Activated T-helper 9 cell treated with anti-CD3 and anti-CD28 coated beads, Interleukin-2, amount 50 U/mL, for 16 hours (primary cell): ENCODE data around the gene SLC43A1.

ENCODE experiments used
- DNase-seq: peaks from one replicate; pipeline ENCODE4 v3.0.0-alpha.2; 2020; ENCODE audit warnings: low read depth

Gene SLC43A1

DNA sequence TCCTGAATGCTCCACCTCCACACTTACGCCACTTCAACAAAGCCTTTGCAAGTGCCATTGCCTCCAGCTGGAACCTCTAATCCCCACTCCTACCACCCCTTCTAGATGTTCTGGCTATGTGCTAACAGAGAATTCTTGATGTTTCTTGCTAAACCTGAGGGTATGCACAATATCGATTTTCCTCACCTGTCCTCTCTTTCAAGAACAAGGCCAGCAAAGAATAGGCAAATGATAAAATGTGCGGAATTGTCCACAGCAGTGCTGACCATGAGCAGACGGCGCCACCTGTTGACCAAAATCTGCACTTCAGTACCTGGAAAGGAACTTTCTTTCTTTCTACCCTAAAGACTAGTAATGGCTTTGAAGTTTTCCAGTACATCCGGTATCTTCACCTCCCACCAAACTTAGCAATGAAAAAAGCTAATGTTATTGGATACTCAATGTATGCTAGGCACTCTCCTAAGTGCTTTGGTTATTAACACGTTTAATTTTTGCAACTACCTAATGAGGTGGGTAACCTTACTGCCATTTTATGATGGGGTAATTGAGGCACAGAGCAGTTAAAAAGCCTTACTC lies 11.6 kb upstream of the SLC43A1 start:
- peak; percentile 52 for DNase-seq

- no peak for DNase-seq
Measured at GRCh38 chr11:57523419-57523818, 7.9 kb upstream of the SLC43A1 start.

DNA sequence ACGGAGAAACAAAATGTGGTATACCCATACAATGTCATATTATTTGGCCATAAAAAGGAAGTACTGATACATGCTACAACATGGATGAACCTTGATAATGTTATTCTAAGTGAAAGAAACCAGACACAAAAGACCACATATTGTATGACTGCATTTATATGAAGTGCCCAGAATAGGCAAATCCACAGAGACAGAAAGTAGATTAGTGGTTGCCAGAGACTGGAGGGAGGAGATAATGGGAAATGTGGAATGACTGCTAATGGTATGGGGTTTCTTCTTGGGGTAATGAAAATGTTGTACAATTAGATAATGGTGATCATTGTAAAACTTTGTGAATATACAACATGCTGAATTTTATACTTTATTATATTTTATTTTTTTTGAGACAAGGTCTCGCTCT lies 5.6 kb upstream of the SLC43A1 start:
- no peak for DNase-seq

GRCh38 chr11:57516061-57516443 lies 550 bp upstream of the SLC43A1 start:
- DNase-seq, result no peak

- DNase-seq, result peak; percentile 30
Measured at GRCh38 chr11:57514538-57515331, 767 bp downstream of the SLC43A1 start.

DNA sequence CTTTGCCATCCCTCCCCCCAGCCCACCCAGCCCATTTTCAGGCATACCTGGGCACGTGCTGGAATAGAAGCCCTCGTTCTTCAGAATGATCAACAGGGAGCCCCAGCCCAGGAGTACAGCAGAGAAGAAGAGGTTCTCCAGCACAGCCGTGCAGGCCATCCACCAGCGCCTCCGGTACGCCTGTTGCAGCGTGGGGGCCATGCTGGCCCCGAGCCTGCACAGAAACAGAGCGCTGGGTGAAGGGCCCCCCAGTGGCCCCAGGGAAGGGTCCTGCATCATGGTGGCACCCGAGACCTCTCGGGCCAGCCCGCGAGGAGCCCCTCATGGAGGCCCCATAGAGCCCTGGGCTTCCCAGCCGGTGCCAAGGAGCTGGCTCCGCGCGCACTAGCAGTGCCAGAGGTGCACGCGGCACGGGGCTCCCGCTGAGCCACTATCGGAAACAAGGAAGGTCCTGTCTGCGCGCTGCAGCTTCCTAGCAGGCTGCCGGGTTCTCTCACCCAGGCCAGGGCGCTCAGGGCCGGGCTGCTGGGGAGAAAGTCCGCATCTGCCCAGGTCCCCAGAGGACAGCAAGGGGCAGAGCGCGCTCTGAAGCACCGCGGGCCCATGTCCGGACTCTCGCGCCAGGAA lies 1.5 kb downstream of the SLC43A1 start:
- no peak for DNase-seq

GRCh38 chr11:57513452-57513795 lies 2.1 kb downstream of the SLC43A1 start:
- no peak for DNase-seq

- DNase-seq, result no peak
Measured at GRCh38 chr11:57512646-57513451, 2.7 kb downstream of the SLC43A1 start.

GRCh38 chr11:57511741-57512430 lies 3.6 kb downstream of the SLC43A1 start:
- DNase-seq, result no peak

- DNase-seq, result no peak
Measured at GRCh38 chr11:57508341-57509170, 6.9 kb downstream of the SLC43A1 start.

GRCh38 chr11:57506522-57506921 lies 9.0 kb downstream of the SLC43A1 start:
- no peak for DNase-seq

DNA sequence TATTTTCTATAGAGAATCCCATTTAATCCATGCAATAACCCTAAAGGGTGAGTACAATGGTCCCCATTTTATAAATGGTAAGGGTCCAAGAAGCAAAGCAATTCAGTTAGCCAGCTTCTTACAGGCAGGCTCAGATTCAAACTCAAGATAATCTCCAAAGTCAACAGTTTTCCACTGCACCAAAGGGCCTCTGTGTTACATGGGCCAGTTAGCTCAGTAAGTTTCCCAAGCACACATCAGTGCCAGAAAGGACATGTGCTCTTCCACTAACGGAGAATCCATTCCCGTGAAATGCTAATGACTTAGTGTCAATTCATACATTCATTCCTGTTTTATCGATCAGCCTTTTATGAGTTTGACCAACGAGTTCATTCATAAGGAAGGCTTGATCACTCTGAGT lies 11.0 kb downstream of the SLC43A1 start:
- DNase-seq, result no peak

DNA sequence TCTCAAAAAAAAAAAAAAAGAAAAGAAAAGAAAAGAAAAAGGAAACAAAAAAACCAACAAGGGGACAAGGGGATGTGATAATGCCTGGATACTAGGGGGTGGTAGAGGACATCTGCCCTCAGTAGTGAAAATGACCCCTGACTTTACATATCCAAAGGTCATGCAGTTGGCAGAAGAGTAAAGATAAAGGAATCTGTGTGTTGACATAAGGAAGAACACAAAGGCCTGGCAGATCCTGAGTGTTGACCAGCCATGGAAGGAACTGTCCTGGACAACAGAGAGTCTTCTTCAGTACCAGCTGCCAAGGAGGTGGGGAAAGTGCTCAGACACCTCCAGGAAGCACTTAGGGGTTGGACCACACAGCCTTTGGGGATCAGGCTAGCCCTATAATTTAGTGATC lies 12.6 kb downstream of the SLC43A1 start:
- DNase-seq, result no peak

DNA sequence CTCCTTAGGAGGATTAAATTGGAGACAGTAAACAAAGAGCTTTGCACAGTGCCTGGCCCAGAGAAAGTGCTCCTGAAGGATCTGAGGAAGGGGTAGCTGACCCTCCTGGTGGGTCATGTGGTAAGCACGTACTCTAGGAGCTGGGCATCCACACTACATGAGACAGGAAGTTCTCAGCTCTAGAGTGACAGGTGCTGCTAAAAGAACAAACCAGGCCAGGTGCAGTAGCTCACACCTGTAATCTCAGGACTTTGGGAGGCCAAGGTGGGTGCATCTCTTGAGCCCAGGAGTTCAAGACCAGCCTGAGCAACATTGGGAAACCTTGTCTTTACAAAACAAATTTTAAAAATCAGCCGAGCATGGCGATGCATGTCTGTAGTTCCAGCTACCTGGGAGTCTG lies 13.1 kb downstream of the SLC43A1 start:
- no peak for DNase-seq

DNA sequence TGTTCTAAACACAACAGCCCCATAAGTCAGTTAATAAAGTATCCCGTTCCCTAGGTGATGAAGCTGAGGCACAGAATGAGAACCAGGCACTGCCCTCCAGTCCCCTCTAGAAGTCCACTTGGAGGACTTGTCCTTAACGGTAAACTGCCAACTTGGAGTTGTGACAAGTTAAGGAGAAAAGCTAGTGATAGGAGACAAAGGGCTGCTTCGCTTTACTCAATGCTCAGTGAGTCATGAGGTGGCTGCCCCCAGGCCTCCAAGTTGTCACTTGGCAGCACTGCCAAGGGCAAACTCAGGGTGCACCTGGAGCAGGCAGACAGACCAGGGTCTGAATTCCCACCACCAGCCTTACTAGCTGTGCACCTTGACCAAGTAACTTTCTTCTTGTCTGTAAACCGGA lies 13.5 kb downstream of the SLC43A1 start:
- no peak for DNase-seq

- DNase-seq, result no peak
Measured at GRCh38 chr11:57500926-57501325, 14.6 kb downstream of the SLC43A1 start.

- DNase-seq, result no peak
Measured at GRCh38 chr11:57500515-57500914, 15.0 kb downstream of the SLC43A1 start.

- no peak for DNase-seq
Measured at GRCh38 chr11:57499983-57500461, 15.5 kb downstream of the SLC43A1 start.

GRCh38 chr11:57499413-57499982 lies 16.0 kb downstream of the SLC43A1 start:
- no peak for DNase-seq

DNA sequence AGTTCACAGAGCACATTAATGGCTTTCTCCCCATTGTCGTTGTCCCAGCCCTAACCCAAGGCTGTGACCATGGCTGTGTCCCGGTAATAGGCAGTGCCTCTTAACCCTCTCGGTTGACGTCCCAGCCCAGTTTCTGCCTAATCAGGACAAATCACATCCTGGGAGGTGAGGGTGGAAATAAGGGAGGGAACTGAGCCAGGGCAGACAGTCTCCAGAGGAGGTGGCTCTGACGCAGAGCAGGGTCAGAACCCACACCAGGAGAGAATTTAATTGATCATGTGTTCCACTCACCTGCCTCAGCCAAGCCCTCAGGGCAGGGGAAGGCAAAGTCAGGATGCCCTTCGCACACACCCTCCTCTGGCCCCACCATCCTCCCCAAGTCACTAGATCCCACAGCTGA lies 17.0 kb downstream of the SLC43A1 start:
- DNase-seq, result no peak
